ENCODE results near the gene RIMBP2.

DNA sequence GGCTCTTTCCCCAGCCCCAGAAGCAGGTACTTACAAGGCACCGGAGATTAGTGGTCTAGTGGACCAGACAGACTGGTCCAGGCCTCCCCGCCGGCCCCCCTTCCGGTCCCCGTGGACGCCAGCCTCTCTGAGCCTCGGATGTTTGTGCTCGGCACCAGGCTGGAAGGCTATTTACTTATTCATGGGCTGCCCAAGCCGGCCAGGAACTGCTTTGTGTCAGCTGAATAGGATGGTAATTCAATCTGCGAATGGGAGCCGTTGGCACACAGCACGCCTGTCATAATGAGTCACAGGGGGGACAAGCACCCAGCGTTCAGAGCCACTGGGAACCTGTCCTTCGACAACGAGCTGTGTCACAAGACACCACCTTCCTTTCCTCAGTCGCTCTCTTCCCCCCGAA is 82.3 kb downstream of the RIMBP2 start:
- TF ChIP-seq CTCF (IDR thresholded peaks at IDR 0.05) (no peak), POLR2A (IDR thresholded peaks at IDR 0.05) (no peak)
